RWPE1 (cell line): ENCODE results near the gene ITIH3.

Experiments
- CTCF ChIA-PET: fragments of 350-600 bp; sonication (Branson Sonifier 250); formaldehyde crosslinking; extraction: SDS; loops from one replicate; lab custom pipeline; 2021; lab: Yijun Ruan, JAX
- POLR2A ChIA-PET: fragments of 400-600 bp; formaldehyde crosslinking; extraction: SDS; loops from one replicate; lab custom pipeline; 2020; ENCODE audit warnings: antibody characterized with exemption; ENCODE audit not compliant: low non-redundant PET; lab: Yijun Ruan, JAX
- DNase-seq: peaks from one replicate; pipeline ENCODE4 v3.0.0; 2012; ENCODE audit warnings: low spot score
- H3K27ac ChIP-seq: fragments of 450-650 bp; 2 replicates; pipeline ENCODE4 v1.5.1; 2017
- TF ChIP-seq, protein P1 (sequence below): fragments of 450-650 bp; conservative IDR thresholded peaks from 2 replicates; pipeline ENCODE4 v1.5.1; 2017; ENCODE audit warnings: low read depth, mild to moderate bottlenecking

Gene ITIH3

DNA sequence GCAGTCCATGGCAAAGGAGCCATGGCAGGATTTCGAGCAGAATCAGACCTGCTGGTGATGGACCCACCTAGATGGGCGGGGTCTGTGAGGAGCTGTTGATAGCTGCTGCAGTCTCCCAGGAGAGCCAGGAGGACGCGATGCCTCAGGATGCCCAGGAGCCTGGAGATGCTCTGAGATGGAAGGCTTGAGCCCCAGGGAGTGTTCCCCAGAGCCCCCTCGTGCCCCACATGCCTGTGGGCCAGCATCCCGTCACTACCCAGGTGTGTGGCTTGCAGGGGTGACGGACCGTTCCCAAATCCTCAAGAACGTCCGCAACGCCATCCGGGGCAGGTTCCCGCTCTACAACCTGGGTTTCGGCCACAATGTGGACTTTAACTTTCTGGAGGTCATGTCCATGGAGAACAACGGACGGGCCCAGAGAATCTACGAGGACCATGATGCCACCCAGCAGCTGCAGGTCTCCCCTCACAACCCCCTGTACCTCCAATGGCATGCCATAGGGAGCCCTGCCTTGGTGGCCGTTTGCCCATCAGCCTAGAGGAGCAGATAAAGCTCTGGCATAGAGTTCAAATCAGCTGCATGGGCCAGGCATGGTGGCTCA is 10.5 kb upstream of the ITIH3 start:
- no peak overlapping the region for H3K27ac ChIP-seq
- ChIA-PET POLR2A (no interaction called here), CTCF (no interaction called here)
- TF ChIP-seq, protein P1, sequence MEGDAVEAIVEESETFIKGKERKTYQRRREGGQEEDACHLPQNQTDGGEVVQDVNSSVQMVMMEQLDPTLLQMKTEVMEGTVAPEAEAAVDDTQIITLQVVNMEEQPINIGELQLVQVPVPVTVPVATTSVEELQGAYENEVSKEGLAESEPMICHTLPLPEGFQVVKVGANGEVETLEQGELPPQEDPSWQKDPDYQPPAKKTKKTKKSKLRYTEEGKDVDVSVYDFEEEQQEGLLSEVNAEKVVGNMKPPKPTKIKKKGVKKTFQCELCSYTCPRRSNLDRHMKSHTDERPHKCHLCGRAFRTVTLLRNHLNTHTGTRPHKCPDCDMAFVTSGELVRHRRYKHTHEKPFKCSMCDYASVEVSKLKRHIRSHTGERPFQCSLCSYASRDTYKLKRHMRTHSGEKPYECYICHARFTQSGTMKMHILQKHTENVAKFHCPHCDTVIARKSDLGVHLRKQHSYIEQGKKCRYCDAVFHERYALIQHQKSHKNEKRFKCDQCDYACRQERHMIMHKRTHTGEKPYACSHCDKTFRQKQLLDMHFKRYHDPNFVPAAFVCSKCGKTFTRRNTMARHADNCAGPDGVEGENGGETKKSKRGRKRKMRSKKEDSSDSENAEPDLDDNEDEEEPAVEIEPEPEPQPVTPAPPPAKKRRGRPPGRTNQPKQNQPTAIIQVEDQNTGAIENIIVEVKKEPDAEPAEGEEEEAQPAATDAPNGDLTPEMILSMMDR, result no peak
- no peak for DNase-seq

DNA sequence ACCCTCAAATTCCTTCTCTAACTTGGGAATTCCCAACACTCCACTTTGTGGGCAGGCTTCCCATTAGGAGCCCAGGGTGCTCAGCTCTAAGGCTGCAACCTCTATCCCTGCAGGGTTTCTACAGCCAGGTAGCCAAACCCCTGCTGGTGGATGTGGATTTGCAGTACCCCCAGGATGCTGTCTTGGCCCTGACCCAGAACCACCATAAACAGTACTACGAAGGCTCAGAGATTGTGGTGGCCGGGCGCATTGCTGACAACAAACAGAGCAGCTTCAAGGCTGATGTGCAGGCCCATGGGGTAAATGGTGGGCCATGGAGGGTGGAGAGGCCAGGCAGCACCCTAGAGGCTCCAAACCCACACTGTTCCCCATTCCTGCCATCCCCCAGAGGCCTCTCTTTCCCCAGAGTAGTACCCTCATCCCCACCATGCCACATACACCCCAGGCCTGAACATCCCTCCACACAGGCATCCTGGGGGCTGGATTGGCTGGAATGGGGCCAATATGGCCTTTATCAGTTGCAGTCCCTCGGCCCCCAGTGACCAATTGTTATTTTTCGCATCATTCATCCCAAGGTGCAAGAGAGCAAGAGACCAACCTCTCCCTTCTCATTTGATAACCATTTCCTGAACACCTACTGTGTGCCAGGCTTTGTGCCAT is 9.5 kb upstream of the ITIH3 start:
- ChIA-PET CTCF (interaction anchor here (0.7 kb wide), 1 partner anchor 172 kb away, joined by 6 read pairs; no protein-coding TSS in a partner anchor), POLR2A (no interaction called here)

DNA sequence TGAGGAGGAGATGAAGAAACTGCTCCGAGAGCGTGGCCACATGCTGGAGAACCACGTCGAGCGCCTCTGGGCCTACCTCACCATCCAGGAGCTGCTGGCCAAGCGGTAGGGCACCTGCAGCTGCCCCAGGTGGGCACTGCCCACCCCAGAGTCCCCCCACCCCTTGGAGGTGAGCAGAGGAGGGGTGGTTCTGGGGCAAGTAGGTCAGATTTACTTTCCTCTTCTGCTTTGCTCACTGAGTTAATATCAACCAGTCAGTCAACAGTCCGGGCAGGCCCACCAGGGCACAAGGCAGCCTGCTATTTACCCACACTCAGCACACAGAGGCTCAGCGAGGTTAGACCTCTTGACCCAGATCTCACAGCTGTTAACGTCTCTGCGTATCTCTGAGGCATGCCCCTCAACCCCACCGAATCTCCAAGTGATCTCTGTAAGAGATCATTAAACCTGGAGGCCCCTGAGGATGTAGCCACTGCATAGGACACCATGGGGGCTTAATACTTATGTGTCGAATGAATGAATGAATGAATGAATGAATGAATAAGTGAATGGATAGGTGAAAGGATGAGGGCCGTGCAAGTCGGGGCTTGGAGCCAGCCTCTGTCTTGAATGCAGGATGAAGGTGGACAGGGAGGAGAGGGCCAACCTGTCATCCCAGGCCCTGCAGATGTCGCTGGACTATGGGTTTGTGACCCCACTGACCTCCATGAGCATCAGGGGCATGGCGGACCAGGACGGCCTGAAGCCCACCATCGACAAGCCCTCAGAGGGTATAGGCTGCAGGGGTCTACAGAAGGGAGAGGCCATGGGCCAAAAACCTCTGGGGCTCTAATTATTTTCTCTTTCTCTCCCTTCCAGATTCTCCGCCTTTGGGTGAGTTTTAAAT is 8.0 kb upstream of the ITIH3 start:
- TF ChIP-seq, protein P1, result no peak

More for the DNA sequence above, 9.5 kb upstream of the ITIH3 start:
- no peak overlapping the region for H3K27ac ChIP-seq
- DNase-seq, result no peak
- TF ChIP-seq, protein P1, result no peak

DNA sequence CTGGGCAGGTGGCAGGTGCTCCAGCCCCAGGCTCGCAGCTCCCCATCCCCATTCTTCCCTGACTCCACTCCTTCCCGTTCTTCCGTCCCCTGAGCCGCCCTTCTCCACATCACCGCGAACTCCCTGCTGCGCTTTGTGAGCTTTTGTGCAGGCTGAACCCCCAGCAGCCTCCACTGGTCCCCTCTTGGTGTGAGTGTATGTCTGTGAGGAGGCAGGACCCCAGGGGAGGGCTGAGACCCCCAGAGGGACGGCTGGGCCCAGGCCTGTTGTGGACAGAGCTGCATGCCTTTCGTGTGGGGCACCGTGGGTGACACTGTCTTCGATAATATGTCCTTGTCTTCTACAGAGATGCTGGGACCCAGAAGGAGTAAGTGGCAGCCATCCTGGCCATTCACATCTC is 7.3 kb upstream of the ITIH3 start:
- ChIA-PET CTCF (no interaction called here), POLR2A (no interaction called here)
- TF ChIP-seq, protein P1, result no peak
- H3K27ac ChIP-seq, result no peak overlapping the region
- DNase-seq, result no peak

More for the DNA sequence above, 8.0 kb upstream of the ITIH3 start:
- H3K27ac ChIP-seq, result no peak overlapping the region
- DNase-seq, result no peak
- ChIA-PET POLR2A (interaction anchor here (0.6 kb wide), 1 partner anchor 31 kb away, joined by 12 read pairs; no protein-coding TSS in a partner anchor), CTCF (no interaction called here)

DNA sequence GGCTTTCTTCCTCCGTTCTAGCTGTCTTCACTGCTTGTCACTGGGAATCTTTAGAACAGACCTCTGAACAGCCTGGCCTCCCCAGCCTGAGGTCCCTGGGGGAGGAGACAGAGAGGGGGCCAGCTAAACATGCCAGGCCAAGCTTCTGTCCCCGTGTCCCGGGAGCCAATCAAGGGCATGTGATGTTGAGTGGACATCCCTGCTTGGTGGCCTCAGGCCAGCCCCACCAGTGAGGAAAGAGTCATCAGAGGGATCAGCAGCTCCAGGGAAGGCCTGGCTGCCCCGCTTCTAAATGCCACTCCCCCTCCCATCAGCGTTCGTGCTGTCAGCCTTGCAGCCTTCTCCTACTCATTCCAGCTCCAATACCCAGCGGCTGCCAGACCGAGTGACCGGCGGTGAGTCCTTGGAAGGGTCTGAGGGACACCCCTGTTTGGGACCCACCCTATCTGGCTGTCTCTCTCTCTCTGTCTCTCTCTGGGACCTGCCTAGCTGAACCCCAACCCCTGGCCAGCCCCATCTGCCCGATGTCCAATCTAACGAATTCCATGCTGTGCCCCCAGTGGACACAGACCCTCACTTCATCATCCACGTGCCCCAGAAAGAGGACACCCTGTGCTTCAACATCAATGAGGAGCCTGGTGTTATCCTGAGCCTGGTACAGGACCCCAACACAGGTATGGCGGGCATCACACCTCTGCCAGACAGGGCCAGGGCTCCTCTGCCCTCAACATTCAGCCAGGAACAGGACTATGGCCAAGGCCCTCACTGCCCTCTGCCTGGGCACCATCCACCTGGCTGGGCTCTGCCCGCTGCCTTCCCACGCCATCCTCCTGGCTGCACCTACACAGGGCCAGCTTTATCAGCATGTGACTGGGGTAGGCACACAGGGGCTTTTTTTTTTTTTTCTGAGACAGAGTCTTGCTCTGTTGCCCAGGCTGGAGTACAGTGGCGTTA is 6.6 kb upstream of the ITIH3 start:
- POLR2A ChIA-PET, result no interaction called here
- no peak overlapping the region for H3K27ac ChIP-seq
- no peak for DNase-seq
- TF ChIP-seq, protein P1, result no peak
- CTCF ChIA-PET, result no interaction called here
